ENCODE data around the gene RNF169. TPM values are rescaled to one million over a fixed set of nuclear protein-coding genes. Genes with fewer than 3 reads are reported as not detected.

Gene RNF169
- total RNA-seq, 2 donors from 2014 or later: 10.6 to 10.7 TPM

DNA sequence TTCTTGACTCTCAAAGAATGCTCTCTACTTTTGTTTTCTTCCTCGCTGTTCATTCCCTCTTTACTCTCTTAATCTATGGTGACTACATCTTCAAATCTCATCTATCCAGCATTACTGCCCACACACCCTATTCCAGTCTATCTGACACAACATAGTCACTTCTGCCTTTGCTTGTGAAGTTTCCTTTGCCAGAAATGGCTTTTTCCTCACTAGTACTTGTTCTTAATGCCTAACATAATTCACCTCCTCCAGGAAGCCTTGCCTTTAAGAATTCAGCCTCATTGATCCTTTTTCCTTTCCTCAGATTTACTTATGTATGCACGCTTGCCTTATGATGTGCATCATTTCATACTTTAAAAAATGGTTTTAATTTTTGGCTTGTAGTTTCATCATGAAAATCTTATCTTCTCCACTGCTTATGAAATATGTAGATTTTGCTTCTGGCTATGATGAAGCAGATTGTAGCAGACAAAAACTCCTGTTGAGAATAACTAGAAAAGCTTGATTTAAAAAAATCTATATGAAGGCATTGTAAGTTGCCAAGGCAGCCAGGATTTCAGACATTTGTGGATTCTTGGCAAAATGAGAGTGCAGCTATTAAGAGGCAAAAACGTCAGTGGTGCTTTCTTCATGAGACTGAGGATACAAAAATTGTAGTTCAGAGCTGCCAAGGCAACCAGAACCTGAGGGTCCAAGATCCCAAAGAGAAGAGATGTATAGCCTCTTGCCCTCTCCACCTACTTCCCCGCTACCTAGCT is 31.8 kb downstream of the RNF169 start:
- TF ChIP-seq CTCF (IDR thresholded peaks at IDR 0.05): no peak
- H3K4me3 ChIP-seq: no peak overlapping the region
- no peak for DNase-seq (ENCODE audit: low spot score)
- peaks cover 0 to 27% of the 10 kb centered on the region in 2 donors for H3K4me1 ChIP-seq
- H3K27me3 ChIP-seq: no peaks in the 10 kb centered on the region
- no peaks in the 10 kb centered on the region for H3K36me3 ChIP-seq
- no peak overlapping the region for H3K27ac ChIP-seq
- H3K9me3 ChIP-seq: no peaks in the 10 kb centered on the region

DNA sequence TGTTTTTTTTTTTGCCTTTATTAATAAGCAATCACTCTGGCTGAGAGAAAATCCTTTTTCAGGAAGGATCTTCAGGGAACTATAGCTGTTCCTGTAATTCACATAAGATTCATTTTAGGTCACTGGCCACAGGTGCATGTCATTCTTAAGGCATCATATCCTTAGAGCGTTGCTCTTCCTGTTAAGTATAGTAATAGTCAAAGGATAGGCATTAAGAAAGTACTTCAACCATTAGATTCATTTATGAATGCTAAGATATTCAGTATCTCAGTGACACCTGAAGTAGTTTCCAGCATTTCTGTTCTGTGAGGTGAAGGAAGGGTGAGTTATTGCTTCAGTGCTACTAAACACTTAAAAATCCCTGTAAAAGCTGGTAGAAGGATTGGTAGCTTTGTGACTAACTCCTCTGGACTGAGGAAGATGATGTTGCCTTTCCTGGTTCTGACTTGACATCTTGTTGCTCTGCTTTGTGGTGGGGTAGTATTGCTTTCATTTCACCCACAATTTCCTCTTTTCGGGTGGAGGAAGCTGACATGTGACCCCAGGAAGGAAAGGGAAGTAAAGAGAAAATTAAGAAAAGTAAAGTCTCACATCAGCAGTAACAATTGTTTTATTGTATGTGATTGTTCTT is 34.7 kb downstream of the RNF169 start:
- DNase-seq (ENCODE audit: low spot score): no peak
- no peak for TF ChIP-seq CTCF (IDR thresholded peaks at IDR 0.05)
- no peak overlapping the region for H3K27ac ChIP-seq
- no peaks in the 10 kb centered on the region for H3K27me3 ChIP-seq
- H3K4me1 ChIP-seq: peaks cover 0 to 27% of the 10 kb centered on the region in 2 donors
- no peaks in the 10 kb centered on the region for H3K36me3 ChIP-seq
- H3K9me3 ChIP-seq: no peaks in the 10 kb centered on the region
- H3K4me3 ChIP-seq: no peak overlapping the region

DNA sequence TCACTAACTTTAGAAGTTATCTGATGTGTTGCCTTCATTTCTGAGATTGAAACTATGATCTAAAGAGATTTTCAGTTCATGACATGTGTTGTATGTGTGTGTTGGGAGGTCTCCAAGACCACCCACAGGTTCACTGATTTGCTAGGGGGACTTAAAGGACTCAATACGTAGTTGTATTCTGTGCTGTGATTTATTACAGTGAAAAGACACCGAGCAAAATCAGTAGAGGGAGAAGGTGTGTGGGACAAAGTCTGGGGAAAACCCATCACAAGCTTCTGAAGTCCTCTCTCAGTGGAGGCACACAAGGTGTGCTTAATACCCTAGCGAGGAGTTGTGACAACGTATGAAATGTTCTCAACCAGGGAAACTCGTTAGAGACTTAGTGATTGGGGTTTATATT is 35.6 kb downstream of the RNF169 start:
- TF ChIP-seq CTCF (IDR thresholded peaks at IDR 0.05): no peak
- no peaks in the 10 kb centered on the region for H3K27me3 ChIP-seq
- no peaks in the 10 kb centered on the region for H3K9me3 ChIP-seq
- no peak overlapping the region for H3K27ac ChIP-seq
- DNase-seq (ENCODE audit: low spot score): no peak
- H3K4me3 ChIP-seq: no peak overlapping the region
- H3K4me1 ChIP-seq: peaks cover 0 to 27% of the 10 kb centered on the region in 2 donors
- no peaks in the 10 kb centered on the region for H3K36me3 ChIP-seq

- DNase-seq (ENCODE audit: low spot score): no peak
- no peak for TF ChIP-seq CTCF (IDR thresholded peaks at IDR 0.05)
- H3K4me3 ChIP-seq: no peak overlapping the region
- H3K27me3 ChIP-seq: no peaks in the 10 kb centered on the region
- peaks cover 0 to 27% of the 10 kb centered on the region in 2 donors for H3K4me1 ChIP-seq
- H3K9me3 ChIP-seq: no peaks in the 10 kb centered on the region
- H3K27ac ChIP-seq: no peak overlapping the region
- H3K36me3 ChIP-seq: no peaks in the 10 kb centered on the region
Measured at GRCh38 chr11:74784726-74785125, 36.1 kb downstream of the RNF169 start.

DNA sequence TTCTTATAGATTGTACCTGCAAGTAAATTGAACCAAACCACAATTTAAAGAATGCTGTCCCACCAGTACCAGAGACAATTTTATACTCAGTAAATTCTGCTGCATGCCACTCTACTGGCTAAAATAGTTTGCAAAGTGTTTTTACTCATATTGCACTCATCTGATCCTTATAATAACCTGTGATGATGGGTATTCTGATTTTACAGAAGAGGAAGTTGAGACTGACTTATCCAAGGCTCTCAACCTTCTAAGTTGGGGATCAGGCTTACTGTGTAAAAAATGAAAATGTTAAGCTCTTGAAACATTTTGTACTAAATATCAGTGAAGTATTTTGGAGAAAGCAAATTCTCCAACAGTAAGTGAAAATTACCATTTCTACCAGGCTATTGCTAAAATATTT is 37.9 kb downstream of the RNF169 start:
- no peak for TF ChIP-seq CTCF (IDR thresholded peaks at IDR 0.05)
- no peak overlapping the region for H3K27ac ChIP-seq
- no peak for DNase-seq (ENCODE audit: low spot score)
- H3K27me3 ChIP-seq: no peaks in the 10 kb centered on the region
- no peaks in the 10 kb centered on the region for H3K9me3 ChIP-seq
- peaks cover 16% of the 10 kb centered on the region for H3K36me3 ChIP-seq
- H3K4me1 ChIP-seq: peaks cover 0 to 24% of the 10 kb centered on the region in 2 donors
- H3K4me3 ChIP-seq: no peak overlapping the region
